Measurements from ENCODE around the gene SPDL1.

- TF ChIP-seq CTCF (IDR thresholded peaks at IDR 0.05) (no peak), POLR2A (IDR thresholded peaks at IDR 0.05) (no peak)
These were observed 57.7 kb downstream of the SPDL1 start for GRCh38 chr5:169641253-169641652.
